CD1c-positive myeloid dendritic cell (primary cell): ENCODE results near the gene RGPD6.
"Not testable (repeated sequence)": the region's sequence is repeated elsewhere in the genome, so short reads cannot be mapped to it uniquely, and the experiment has no call there.

Experiments
- DNase-seq: peaks from one replicate; pipeline ENCODE4 v3.0.0-alpha.2; 2016; ENCODE audit errors: extremely low spot score

Gene RGPD6

DNA sequence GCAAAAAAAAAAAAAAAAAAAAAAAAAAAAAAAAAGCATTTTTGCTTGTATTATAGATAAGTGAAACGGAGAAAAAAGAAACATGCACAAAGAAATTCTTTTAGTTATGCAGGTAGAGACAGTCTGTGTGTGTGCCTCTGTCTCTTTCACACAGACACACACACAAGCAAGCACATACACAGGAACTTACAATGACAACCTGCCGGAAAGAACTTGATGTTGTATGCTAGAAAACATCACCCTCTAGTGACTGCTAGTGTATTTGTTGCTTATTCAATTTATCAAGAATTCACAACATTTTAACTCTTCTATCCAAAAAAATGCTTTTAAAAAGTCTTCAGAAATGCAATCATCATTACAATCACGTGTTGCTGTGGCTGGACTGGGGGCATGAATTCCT lies 95.8 kb downstream of the RGPD6 start:
- DNase-seq, result not testable (repeated sequence)

DNA sequence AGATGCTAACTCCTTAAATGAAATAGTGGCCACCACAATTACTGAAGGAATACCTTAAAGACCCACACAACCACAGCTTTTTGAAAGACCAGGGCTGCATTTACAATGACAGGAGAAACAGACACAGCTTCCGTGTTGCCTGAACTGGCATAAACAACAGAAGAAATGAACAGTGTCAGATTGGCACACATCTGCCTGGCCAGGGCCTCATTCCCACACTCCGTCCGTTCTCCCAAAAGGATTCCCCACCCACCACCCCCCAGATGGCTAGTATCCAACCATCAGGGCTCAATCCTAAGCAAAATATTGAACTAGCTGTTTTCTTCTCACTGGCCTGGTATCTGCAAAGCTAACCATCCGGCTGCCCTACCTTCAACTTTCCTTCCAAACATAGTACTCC lies 96.9 kb downstream of the RGPD6 start:
- not testable (repeated sequence) for DNase-seq

- DNase-seq, result not testable (repeated sequence)
These were observed 99.7 kb downstream of the RGPD6 start for GRCh38 chr2:110477370-110477769.

GRCh38 chr2:110476952-110477351 lies 100.1 kb downstream of the RGPD6 start:
- not testable (repeated sequence) for DNase-seq

GRCh38 chr2:110475627-110476359 lies 101.2 kb downstream of the RGPD6 start:
- DNase-seq, result not testable (repeated sequence)

DNA sequence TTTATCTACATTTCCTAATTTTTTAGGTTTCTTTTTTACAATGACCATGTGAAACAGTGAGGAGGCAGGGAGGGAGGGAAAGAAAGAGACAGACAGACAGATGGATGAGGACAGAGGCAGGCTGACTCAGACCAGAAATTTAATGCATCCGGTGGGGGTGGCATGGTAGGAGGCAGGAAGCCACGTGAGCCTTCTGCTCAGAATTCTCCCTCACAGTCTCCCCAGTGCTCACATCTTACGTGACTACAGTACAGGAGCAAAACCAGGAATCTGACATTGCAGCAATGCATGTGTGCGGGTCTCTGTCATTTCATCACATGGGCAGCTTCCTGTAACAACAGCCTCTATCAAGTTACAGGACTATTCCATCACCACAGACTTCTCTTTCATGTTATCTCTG lies 102.1 kb downstream of the RGPD6 start:
- DNase-seq, result not testable (repeated sequence)

GRCh38 chr2:110473059-110473358 lies 104.0 kb downstream of the RGPD6 start:
- not testable (repeated sequence) for DNase-seq

- DNase-seq, result not testable (repeated sequence)
These were observed 104.6 kb downstream of the RGPD6 start, which contains the start of gene LIMS4 for GRCh38 chr2:110472171-110473058. Gene LIMS4 (minus strand): TSS chr2:110472816. CDS start chr2:110472778, 38 bp downstream.

GRCh38 chr2:110468921-110469320 lies 108.1 kb downstream of the RGPD6 start:
- not testable (repeated sequence) for DNase-seq

- DNase-seq, result not testable (repeated sequence)
These were observed 111.7 kb downstream of the RGPD6 start for GRCh38 chr2:110465312-110465711.
